Suppressor macrophage (primary cell): ENCODE results near the gene PCDHGA1.

Experiments used
- DNase-seq, 4 experiments: peaks; one replicate each; pipeline ENCODE4 v3.0.0-alpha.2; 2020 to 2022

The PCDHGA1 gene

GRCh38 chr5:141534492-141535213 is 204.3 kb downstream of the PCDHGA1 start:
- DNase-seq, result no peak

- DNase-seq, result no peak
Measured at GRCh38 chr5:141543053-141543452, 212.7 kb downstream of the PCDHGA1 start.

- peak in 1 of 4 experiments; percentile 16 for DNase-seq
Measured at GRCh38 chr5:141547488-141547887, 217.2 kb downstream of the PCDHGA1 start.

GRCh38 chr5:141547921-141548320 is 217.6 kb downstream of the PCDHGA1 start:
- DNase-seq, result no peak

- DNase-seq, result peak; percentile 78 to 88 (median 82)
Measured at GRCh38 chr5:141557681-141558136, 227.4 kb downstream of the PCDHGA1 start.

GRCh38 chr5:141558150-141558549 is 227.8 kb downstream of the PCDHGA1 start:
- no peak for DNase-seq

GRCh38 chr5:141559461-141559860 is 229.1 kb downstream of the PCDHGA1 start:
- DNase-seq, result no peak

- no peak for DNase-seq
Measured at GRCh38 chr5:141560151-141560550, 229.8 kb downstream of the PCDHGA1 start.

- peak; percentile 22 to 63 (median 52) for DNase-seq
Measured at GRCh38 chr5:141560725-141561483, 230.6 kb downstream of the PCDHGA1 start.
